ENCODE results near the gene OSBPL2.

Gene OSBPL2

DNA sequence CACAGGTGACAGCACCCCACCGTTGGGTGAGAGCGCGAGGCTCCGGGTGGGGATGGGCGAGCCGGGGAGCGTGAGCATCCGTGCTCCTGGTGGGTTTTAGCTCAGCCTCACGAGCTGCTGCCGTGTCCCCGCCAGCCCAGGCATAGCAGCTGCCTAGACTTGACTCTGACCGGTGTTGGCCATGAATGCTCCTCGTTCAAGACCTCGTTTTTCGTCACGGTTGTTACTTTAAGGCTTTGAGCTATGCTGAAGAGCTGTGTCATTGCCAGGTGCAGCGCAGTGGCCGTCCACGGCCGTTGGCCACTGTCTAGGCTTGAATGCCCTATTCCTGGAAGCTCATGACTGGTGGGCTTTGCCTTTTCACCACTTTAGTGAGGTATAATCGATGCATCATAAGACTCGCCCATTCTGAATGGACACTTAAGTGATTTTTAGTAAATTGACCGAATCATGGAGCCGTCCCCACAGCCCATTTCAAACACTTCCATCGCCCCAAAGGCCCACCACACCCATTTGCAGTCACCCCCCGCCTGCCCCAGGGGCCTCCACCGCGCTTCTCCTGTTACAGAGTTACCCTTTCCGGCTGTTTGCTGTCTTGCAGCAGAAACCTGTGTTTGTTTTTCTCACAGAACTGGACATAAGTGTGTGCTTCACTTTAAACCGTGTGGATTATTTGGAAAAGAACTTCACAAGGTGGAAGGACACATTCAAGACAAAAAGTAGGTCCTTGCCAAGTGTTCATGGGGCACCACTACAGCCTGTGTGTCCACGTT is 43.0 kb downstream of the OSBPL2 start:
- FAIRE-seq, result no peak
- DNase-seq (ENCODE audit: low spot score), result no peak

DNA sequence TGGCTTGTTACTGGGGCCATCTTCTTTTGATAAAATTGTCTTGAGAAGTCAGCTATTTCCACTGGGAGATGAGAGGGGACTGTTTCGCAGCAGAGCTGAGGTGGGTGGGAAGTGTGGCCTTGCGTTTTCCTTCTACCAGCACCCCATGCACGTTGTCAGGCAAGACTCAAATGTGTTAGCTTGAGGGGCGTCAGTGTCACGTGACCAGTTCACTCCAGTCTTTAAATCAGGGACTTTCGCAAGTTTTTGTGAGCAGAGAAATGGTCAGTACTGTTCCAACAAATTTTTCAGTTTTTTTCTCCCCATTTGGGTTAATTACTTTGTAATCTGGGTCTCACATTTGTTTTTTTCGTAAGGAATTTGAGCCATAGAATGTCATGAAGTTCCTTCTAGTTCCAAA is 43.8 kb downstream of the OSBPL2 start:
- no peak for FAIRE-seq
- no peak for DNase-seq (ENCODE audit: low spot score)

DNA sequence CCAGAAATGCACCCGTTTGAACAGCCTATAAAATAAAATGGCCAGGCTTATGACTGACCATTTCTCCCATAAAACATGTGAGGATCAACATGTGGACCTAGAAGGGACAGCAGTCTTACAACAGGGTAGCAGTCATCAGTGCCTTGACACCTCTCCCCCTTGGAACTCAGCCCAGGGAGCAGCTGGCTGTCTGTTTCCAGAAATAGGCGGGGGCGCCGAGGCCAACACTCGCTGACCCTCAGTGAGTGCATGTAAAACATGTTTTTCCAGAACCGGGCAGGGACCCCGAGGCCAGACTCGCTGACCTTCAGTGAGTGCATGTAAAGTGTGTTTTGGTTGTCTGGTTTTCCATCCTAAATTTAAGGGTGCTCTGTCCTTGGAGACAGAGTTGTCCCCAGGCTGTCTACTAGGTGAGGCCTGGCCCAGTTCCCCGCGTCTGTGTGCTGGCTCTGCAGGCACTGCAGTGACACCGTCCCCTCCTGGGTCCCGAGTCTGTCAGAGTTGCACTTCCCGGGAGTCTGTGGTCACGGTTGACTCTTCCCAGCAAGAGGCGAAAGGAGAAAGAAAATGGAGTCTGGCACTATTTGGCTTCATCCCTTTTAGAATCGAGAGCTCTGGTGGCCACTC is 44.7 kb downstream of the OSBPL2 start:
- DNase-seq (ENCODE audit: low spot score) (no peak), FAIRE-seq (no peak)

DNA sequence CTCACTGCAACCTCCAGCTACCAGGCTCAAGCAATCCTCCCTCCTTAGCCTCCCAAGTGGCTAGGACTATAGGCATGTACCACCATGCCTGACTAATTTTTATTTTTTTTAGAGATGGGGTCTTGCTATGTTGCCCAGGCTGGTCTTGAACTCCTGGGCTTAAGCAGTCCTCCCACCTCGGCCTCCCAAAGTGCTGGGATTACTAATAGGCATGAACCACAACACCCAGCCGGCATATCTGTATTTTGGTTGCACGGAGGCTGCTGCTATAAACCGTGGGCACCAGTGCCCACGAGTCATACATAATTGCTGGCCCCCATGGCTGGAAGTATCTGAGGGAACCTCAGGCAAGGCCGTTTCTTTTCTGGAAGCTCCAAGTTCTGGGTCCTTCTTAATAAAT is 46.1 kb downstream of the OSBPL2 start:
- DNase-seq (ENCODE audit: low spot score), result no peak
- no peak for FAIRE-seq

DNA sequence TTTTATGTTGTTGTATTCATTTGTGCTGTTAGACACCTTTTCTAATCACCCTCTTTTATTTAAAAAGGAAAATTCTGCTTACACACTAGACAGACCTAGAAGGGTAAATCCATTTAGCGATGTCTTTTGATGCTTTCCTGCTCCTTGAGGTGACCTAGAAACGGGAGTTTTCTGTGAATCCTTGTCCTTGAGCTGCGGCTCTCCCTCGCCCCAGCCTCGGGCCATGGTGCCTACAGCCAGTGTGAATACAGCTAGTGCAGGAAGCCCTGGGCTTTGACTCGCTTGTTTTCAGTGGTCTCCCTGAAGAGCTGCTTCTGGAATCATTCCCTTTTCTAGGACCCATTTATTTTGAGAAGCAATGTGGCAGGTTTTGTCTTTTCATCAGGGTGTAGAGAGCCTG is 46.8 kb downstream of the OSBPL2 start:
- DNase-seq (ENCODE audit: low spot score) (no peak), FAIRE-seq (no peak)

DNA sequence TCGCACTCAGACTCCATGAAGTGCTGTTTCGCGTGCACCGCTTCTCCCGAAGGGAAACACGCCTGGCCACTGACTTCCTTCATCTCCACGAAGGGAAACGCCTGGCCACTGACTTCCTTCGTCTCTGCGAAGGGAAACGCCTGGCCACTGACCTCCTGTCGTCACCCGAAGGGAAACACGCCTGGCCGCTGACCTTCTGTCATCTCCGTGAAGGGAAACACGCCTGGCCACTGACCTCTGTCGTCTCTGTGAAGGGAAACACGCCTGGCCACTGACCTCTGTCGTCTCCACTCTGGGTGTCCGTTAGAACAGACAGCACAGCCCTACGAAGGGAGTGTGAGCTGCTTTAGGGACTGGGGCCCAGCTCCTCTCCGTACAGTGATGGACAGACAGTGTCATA is 47.4 kb downstream of the OSBPL2 start:
- DNase-seq (ENCODE audit: low spot score), result no peak

DNA sequence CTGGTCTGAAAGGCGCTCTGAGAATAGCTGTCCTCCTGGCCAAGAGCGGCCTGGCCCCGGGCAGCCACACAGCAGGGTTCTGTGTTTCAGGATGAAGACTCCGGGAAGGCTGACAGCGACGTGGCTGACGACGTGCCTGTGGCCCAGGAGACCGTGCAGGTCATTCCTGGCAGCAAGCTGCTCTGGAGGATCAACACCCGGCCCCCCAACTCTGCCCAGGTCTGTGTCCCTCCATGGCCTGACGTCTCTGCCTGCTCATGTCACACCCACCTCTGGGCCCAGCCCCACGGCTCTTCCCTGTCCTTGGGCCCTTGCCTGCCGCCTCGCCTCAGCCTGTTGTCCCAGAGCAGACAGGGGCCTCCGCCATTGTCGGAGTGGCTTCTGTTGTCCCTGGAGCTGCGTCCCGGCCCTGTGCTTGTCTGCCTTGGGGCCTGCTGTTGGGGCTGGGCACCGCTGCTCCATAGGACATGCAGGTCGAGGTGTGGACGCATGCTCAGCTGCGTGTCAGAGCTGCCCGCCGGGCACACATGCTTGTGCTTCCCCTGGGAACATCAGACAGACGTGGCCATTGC is 48.3 kb downstream of the OSBPL2 start:
- DNase-seq (ENCODE audit: low spot score) (no peak), FAIRE-seq (no peak)

More for the DNA sequence above, 47.4 kb downstream of the OSBPL2 start:
- FAIRE-seq, result no peak

DNA sequence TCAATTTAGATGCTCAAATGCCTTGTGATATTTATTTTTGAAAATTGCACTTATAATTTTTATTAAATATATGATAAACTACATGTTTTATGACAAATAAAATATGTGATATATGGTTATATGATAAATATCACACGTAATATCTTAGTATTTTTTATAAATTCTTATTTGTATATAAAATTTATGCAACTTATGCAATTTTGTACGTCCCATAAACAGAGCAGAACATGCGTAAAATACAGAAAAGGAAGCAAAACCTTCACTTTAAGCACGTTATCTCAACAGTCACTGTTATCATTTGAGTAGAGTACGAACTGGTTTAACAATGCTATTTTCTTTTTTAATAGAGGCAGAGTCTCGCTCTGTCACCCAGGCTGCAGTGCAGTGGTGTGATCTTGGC is 48.8 kb downstream of the OSBPL2 start:
- DNase-seq (ENCODE audit: low spot score) (no peak), FAIRE-seq (no peak)

DNA sequence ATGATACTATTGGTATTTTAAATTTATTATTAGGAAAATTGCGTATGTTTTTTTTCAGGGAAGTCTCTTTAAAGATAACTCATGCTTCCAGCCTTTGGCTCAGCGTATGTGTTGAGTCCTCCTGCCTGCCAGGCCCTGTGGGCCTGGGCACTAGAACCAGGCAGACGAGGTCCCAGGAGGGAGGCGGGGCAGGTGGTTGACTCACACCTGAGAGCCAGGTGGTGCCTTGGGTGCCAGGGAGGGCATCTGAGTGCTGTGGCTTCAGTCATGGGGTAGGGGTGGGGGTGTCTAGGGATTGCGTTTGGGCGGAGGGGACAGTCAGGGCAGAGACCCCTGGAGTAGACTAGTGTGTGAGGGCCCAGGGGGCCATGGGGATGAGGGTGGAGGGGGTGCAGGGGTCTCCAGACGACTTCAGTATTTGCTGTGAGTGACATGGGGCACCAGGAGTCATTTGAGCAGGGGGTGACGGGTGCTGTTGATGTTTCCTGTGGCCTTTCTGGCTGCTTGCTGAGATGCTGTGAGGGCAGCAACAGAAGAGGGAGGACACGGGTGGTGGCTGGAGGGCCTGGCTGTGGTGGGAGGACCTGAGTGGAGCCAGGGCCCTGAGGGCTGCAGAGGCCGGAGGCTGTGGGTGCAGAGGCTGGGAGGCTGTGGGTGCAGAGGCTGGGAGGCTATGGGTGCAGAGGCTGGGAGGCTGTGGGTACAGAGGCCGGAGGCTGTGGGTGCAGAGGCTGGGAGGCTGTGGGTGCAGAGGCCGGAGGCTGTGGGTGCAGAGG is 49.6 kb downstream of the OSBPL2 start:
- DNase-seq (ENCODE audit: low spot score) (no peak), FAIRE-seq (no peak)

DNA sequence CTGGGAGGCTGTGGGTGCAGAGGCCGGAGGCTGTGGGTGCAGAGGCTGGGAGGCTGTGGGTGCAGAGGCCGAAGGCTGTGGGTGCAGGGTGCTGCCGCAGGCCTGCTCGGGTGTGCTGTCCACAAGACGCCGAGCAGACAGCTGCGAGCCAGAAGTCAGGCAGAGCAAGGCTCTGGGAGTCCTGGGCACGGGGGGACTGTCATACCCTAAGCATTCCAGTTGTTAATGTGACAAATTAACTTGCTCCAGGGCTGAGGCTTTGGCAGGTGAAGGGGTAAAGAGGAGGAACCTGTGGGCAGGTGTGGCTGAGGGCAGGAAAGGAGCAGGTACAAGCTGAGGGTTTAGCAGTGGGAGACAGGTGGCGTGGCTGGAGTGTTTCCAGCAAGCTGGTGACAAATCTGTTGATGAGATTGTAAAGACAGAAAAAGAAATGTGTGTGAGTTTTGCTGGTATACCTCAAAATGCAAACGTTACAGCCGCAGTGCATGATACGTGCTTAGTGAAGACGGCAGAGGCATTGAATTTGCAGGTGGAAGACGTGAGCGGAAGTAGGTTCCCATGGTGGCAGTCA is 50.3 kb downstream of the OSBPL2 start:
- DNase-seq (ENCODE audit: low spot score) (no peak), FAIRE-seq (no peak)

DNA sequence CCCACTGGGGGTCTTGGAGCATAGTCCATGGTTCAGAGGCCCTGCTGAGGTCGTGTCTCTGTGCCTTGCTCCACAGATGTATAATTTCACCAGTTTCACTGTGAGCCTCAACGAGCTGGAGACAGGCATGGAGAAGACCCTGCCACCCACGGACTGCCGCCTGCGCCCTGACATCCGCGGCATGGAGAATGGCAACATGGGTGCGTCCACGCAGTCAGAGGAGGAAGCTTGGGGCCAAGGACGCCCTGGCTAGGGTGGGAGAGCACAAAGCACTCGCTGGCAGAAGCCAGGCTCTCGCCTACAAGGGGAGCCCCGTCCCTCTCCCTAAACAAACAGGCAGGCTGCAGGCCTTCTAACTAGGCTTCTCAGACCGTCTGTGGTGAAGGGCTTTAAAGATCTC is 50.8 kb downstream of the OSBPL2 start:
- no peak for DNase-seq (ENCODE audit: low spot score)
- FAIRE-seq, result no peak

DNA sequence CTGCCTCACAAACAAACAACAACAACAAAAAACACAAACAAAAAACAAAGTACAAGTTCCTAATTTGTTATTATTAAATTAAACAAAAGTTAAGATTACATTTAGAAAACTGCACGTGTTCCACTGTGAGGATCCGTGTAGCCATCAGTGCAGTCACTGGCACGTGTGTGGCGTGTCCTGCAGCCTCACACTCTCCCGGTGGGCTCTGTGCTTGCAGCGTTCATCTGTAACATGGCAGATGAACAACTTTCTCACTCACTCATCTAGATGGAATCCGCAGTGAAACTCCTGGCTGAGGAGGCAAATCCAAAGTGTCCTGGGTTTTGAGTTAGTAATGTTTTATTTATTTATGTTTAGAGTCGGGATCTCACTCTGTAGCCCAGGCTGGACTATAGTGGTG is 51.6 kb downstream of the OSBPL2 start:
- FAIRE-seq (no peak), DNase-seq (ENCODE audit: low spot score) (no peak)

DNA sequence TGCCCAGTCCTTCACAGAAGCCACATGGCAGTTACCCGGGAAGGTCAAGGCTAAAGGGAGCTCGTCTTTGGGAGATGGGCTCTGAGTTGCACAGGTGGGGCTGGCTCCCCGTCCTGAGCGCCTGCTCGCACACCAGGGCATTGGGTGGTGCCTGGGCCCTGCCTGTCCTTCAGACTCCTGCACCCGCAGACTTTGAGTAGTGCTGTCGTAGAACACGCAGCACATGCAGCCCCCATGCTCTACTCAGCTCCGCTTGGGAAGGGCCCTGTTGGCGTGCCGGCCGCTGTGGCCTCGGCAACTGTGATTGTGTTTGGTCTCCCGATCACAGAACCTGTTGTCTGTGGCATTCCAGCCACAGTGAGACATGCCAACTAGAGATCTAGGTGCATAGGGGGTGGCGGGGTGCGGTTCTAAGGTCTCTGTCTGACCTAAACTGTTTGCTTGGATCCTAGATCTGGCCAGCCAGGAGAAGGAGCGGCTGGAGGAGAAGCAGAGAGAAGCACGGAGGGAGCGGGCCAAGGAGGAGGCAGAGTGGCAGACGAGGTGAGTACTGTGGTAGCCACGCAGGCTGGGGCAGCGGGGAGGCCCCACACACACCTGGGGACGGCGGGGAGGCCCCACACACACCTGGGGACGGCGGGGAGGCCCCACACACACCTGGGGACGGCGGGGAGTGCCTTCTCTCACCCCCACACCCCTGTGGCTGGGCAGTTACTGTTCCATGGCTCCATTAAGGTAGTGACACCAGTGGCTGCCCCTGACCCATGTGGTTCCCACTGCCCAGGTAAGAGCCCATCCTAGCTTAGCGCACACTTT is 53.1 kb downstream of the OSBPL2 start:
- FAIRE-seq (no peak), DNase-seq (ENCODE audit: low spot score) (no peak)

DNA sequence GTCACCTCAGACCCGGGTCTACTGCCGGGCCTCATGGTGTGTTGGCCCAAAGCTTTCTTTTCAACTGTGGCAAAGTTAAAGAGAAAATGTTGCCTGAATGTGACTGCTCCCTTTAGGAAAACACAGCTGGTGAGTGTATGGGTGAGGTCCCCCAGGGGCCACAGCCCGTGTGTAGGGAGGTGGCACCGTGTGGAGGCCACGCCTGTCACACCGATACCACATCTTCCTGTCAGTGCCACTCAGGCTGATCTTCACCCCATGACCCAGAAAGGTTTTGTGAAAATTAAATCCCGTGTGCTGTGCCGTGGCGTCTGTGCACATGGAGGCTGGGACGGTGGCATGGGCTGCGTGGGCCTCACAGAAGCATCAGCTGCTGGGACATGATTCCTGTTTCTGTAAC is 53.8 kb downstream of the OSBPL2 start:
- DNase-seq (ENCODE audit: low spot score) (no peak), FAIRE-seq (no peak)

DNA sequence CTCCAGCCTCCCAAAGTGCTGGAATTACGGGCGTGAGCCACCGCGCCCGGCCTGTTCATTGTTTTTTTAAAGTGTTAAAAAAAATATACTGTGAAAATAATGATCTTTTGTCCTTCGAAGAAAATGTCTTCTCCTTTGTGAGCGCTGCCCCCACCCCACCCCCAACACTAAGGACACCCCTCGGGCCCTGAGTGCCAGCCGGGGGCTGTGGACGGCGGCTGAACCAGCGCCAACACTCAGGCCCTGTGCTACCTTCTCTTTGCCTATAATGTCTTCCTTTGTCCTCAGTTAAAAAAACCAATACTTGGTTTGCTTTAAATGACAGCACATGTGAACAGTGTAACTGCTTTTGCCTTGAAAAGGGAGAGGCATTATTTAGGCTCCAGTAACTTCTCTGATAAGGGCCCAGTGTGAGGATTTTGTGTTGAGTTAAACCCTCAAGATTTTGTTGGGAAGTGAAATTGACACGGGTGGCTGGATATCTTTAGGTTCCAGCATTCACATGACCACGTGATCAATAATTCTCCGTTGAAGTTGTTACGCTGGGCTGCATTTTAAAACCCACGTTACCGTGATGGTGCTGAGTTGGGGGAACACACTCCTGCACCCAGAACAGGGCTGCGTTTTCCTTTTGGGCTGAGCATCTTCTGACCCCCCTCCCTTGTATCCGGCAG is 54.9 kb downstream of the OSBPL2 start:
- DNase-seq (ENCODE audit: low spot score) (no peak), FAIRE-seq (no peak)

DNA sequence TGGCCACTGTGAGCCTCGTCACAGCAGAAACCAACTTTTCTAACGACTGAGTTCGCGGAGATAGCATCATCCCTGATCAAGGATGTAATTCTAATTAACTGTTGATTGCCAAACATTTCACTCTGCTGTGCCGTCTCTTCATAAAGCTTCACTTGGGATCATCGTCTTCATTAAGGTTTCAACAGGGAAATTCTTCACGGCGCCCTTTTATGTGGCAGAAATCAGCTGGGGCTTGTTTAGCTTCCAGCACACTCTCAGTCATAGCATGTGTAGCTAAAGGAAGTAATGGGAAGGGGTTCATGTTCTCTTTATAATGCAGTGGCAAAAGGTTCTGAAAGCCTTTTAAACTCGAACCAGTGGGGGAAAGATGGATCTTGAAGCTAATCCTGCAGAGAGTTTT is 55.6 kb downstream of the OSBPL2 start:
- DNase-seq (ENCODE audit: low spot score), result no peak
- FAIRE-seq, result no peak

DNA sequence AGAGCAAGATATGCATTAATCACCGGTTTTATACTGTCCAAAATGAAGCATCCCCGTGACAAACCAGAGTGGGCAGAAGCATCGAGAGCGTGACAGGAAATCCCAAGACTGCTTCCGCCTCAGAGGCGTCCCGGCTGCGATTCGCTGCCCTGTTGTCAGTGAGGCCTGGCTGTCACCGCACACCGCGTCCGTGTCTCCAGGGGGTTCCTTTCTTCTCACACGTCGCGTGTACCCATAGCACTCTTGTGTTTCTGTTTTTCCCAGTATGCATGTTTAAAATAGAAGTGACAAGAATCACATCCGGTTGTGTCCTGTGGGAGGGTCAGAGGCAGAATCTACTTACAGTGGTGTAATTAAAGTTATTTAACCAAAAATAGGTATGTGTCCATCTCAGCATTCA is 56.2 kb downstream of the OSBPL2 start:
- no peak for FAIRE-seq
- no peak for DNase-seq (ENCODE audit: low spot score)

DNA sequence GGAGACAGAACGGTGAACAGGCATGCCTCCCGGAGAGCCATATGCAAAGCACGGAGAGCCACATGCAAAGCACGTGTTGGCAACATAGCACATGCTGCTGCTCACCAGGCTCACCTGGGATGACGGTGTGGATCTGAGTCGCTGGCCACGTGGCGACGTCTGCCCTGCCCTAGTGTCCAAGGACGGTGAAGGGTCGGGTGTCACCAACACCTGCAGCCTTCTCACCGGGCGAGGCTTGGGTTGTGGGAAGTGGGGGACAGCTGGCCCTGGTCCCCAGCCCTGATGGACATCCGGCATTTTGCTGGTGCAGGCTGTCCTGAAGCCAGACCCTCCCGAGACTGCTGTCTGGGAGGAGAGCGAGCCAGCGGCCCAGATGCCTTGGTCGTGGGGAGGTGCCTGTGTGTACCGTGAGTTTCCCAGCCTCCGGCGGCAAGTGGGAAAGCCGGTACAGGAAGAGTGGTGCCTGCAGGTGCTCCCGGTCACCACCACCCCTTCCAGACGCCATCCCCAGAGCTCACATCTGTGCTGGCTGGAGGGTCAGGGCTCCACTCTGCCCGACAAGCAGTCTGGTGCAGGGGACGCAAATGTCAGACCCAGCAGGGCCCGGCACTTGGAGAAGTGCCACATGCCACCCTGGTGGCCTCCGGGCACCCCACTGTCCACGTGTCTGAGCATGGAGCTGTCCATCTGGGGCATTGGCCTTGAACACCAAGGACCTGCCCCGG is 58.6 kb downstream of the OSBPL2 start:
- FAIRE-seq (no peak), DNase-seq (ENCODE audit: low spot score) (no peak)

DNA sequence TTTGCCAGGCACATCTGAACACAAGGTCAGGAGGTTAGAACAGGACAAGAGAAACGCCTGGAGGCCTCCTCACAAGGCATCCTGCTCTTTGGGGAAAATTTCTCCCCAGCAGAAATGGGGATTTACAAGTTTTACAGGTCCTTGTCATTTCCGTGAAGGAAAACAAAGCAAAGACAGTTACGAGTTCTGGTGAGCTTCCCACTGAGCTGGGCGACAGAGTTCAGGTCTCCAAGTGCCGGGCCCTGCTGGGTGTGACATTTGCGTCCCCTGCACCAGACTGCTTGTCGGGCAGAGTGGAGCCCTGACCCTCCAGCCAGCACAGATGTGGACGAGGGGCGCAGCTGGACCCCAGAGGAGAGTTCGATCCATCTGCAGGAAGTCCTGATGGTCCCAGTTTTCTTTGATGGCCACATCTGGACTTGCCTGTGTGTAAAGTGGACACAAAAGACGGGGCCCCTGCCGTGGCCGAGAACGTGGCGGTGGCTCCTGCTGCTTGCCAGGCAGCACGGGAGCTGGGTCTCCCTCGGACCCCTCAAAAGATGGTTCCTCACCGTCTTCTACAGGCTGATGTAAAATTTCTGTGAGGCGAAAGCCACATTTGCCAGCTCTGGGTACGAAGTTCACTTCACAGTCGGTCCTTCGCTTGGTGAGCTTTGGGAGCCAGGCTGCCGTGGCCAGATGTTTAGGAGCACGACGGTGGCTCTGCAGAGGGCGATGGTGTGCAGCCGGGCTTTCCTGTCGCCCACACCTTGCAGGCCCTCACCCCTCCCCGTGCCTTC is 59.3 kb downstream of the OSBPL2 start:
- DNase-seq (ENCODE audit: low spot score), result no peak

More for the DNA sequence above, 59.3 kb downstream of the OSBPL2 start:
- FAIRE-seq, result no peak
